Liver (tissue), 9 donors: Measurements from ENCODE around the gene MYH13. TPM values are rescaled to one million over a fixed set of nuclear protein-coding genes. Genes with fewer than 3 reads are reported as not detected.

ENCODE experiments used
- DNase-seq: peaks from one replicate; pipeline ENCODE4 v3.0.0-alpha.2; 2017; ENCODE audit warnings: low spot score
- H3K27ac ChIP-seq, 2 donors: one replicate each; pipeline ENCODE4 v1.7.0; 2013; ENCODE audit warnings: inconsistent platforms in 2 of 2, low read length in 2 of 2, control low read depth in 1 of 2, low read depth in 1 of 2, mild to moderate bottlenecking in 1 of 2
- H3K27me3 ChIP-seq, 4 donors: one replicate each; pipeline versions ENCODE4 v1.6.1 to v1.7.0; 2013; ENCODE audit warnings: low read length in 3 of 4, inconsistent platforms in 1 of 4, mild to moderate bottlenecking in 1 of 4, moderate library complexity in 1 of 4; ENCODE audit not compliant: control insufficient read depth in 4 of 4, insufficient read depth in 4 of 4
- H3K36me3 ChIP-seq, 4 donors: one replicate each; pipeline versions ENCODE4 v1.6.1 to v1.7.0; 2013; ENCODE audit warnings: low read length in 3 of 4, mild to moderate bottlenecking in 3 of 4, low read depth in 1 of 4, moderate library complexity in 1 of 4; ENCODE audit not compliant: control insufficient read depth in 4 of 4, insufficient read depth in 3 of 4
- H3K4me1 ChIP-seq, 4 donors: one replicate each; pipeline versions ENCODE4 v1.6.1 to v1.7.0; 2013; ENCODE audit warnings: low read length in 3 of 4, mild to moderate bottlenecking in 3 of 4, moderate library complexity in 1 of 4; ENCODE audit not compliant: control insufficient read depth in 4 of 4, insufficient read depth in 4 of 4
- H3K4me3 ChIP-seq, 3 donors: one replicate each; pipeline versions ENCODE4 v1.6.1 to v1.7.0; 2013; ENCODE audit warnings: low read length in 3 of 3, control low read depth in 1 of 3, low read depth in 1 of 3, mild to moderate bottlenecking in 1 of 3
- H3K9ac ChIP-seq, 2 donors: one replicate each; pipeline ENCODE4 v1.7.0; 2013; ENCODE audit warnings: low read length in 2 of 2, mild to moderate bottlenecking in 2 of 2, moderate library complexity in 2 of 2, control low read depth in 1 of 2, low read depth in 1 of 2
- H3K9me3 ChIP-seq, 4 donors: one replicate each; pipeline versions ENCODE4 v1.6.1 to v1.7.0; 2013; ENCODE audit warnings: low read length in 3 of 4; ENCODE audit not compliant: control insufficient read depth in 4 of 4
- ATF3 ChIP-seq: IDR thresholded peaks from 2 replicates; pipeline ENCODE4 v1.6.1; 2016; ENCODE audit warnings: antibody characterized with exemption
- CTCF ChIP-seq: fragments of 150-350 bp; IDR thresholded peaks from 2 replicates; pipeline ENCODE4 v1.5.1; 2017; ENCODE audit warnings: improper control_type of control experiment, low read depth, low read length; ENCODE audit not compliant: missing input control
- EGR1 ChIP-seq, 2 donors: IDR thresholded peaks; 2 replicates each; pipeline ENCODE4 v1.6.1; 2016 to 2018; ENCODE audit warnings: antibody characterized with exemption in 2 of 2, low read depth in 2 of 2
- FOXA1 ChIP-seq: IDR thresholded peaks from 2 replicates; pipeline ENCODE4 v1.6.1; 2016; ENCODE audit warnings: antibody characterized with exemption
- FOXA2 ChIP-seq: IDR thresholded peaks from 2 replicates; pipeline ENCODE4 v1.6.1; 2016; ENCODE audit warnings: antibody characterized with exemption
- GABPA ChIP-seq, 2 donors: IDR thresholded peaks in 1 of 2; conservative IDR thresholded peaks in 1 of 2; 2 replicates each; pipeline ENCODE4 v1.6.1; 2016; ENCODE audit warnings: antibody characterized with exemption in 2 of 2, mild to moderate bottlenecking in 1 of 2, moderate library complexity in 1 of 2
- HNF4A ChIP-seq, 2 donors: conservative IDR thresholded peaks; 2 replicates each; pipeline ENCODE4 v1.6.1; 2016; ENCODE audit warnings: antibody characterized with exemption in 2 of 2, mild to moderate bottlenecking in 2 of 2
- JUND ChIP-seq, 2 donors: IDR thresholded peaks; 2 replicates each; pipeline ENCODE4 v1.6.1; 2016; ENCODE audit warnings: antibody characterized with exemption in 2 of 2
- MAX ChIP-seq: IDR thresholded peaks from 2 replicates; pipeline ENCODE4 v1.6.1; 2016; ENCODE audit warnings: antibody characterized with exemption
- NR2F2 ChIP-seq: IDR thresholded peaks from 2 replicates; pipeline ENCODE4 v1.6.1; 2016; ENCODE audit warnings: antibody characterized with exemption
- RAD21 ChIP-seq, 2 donors: IDR thresholded peaks; 2 replicates each; pipeline ENCODE4 v1.6.1; 2016; ENCODE audit warnings: antibody characterized with exemption in 2 of 2, mild to moderate bottlenecking in 2 of 2
- REST ChIP-seq: IDR thresholded peaks from 2 replicates; pipeline ENCODE4 v1.6.1; 2016; ENCODE audit warnings: antibody characterized with exemption, mild to moderate bottlenecking
- RXRA ChIP-seq, 2 donors: IDR thresholded peaks; 2 replicates each; pipeline ENCODE4 v1.6.1; 2017 to 2018; ENCODE audit warnings: antibody characterized with exemption in 2 of 2, mild to moderate bottlenecking in 1 of 2
- SP1 ChIP-seq: IDR thresholded peaks from 2 replicates; pipeline ENCODE4 v1.6.1; 2018; ENCODE audit warnings: antibody characterized with exemption, mild to moderate bottlenecking
- TAF1 ChIP-seq: conservative IDR thresholded peaks from 2 replicates; pipeline ENCODE4 v1.6.1; 2016; ENCODE audit warnings: antibody characterized with exemption, mild to moderate bottlenecking
- YY1 ChIP-seq: IDR thresholded peaks from 2 replicates; pipeline ENCODE4 v1.6.1; 2016; ENCODE audit warnings: antibody characterized with exemption, mild to moderate bottlenecking
- ZBTB33 ChIP-seq: IDR thresholded peaks from 2 replicates; pipeline ENCODE4 v1.6.1; 2016; ENCODE audit warnings: antibody characterized with exemption
- WGBS: extraction: QIAGEN DNeasy Blood & Tissue Kit; methylation state at CpG from one replicate; pipeline ENCODE4 v1.1.7; 2013; 5-methylcytosine and 5-hydroxymethylcytosine counted together
- polyA plus RNA-seq, 2 donors: library from polyadenylated mRNA; stranded (reverse) in 1 of 2; unstranded in 1 of 2; fragments of 200-250 nt in 1 of 2; fragments of >200 nt in 1 of 2; fragmentation: Nextera tagmentation in 1 of 2; extraction: Ambion mirVana in 1 of 2; gene quantifications; one replicate each; pipeline versions ENCODE4 v1.2.1 to v1.2.3, GENCODE V29; 2013 to 2015
- total RNA-seq, 2 donors: library from RNA; depleted of rRNA; stranded (reverse); fragments of >200 nt; gene quantifications; one replicate each; pipeline ENCODE4 v1.2.3, GENCODE V29; 2014
- donor health status: healthy.
- donor health status: healthy.
- donor health status: healthy.
- donor health status: healthy.
- donor health status: healthy.

The MYH13 gene
- total and polyA plus RNA-seq, 4 donors: not detected

GRCh38 chr17:10325031-10325695, 47.6 kb downstream of the MYH13 start:
- 68% methylated on average over 4 of the region's 4 CpGs for WGBS
- no peak for DNase-seq
- Histone ChIP-seq H3K4me1 (no peaks in the 10 kb centered on the region), H3K27me3 (no peaks in the 10 kb centered on the region), H3K4me3 (no peak overlapping the region), H3K27ac (no peak overlapping the region), H3K9ac (no peak overlapping the region), H3K9me3 (no peaks in the 10 kb centered on the region), H3K36me3 (no peaks in the 10 kb centered on the region)
- TF ChIP-seq MAX (no peak), TAF1 (no peak)

- no peaks in the 10 kb centered on the region for H3K27me3 ChIP-seq
- H3K9me3 ChIP-seq: no peaks in the 10 kb centered on the region
- H3K27ac ChIP-seq: no peak overlapping the region
- no peak for DNase-seq
- TF ChIP-seq FOXA2 (no peak), SP1 (no peak), HNF4A (conservative IDR thresholded peaks at IDR 0.05) (no peak), ZBTB33 (no peak), RAD21 (IDR thresholded peaks at IDR 0.05) (no peak), NR2F2 (no peak), CTCF (no peak), YY1 (no peak), JUND (IDR thresholded peaks at IDR 0.05) (no peak), FOXA1 (no peak), TAF1 (no peak), EGR1 (IDR thresholded peaks at IDR 0.05; ENCODE audit: low read depth in 2 of 2) (no peak)
- H3K4me1 ChIP-seq: no peaks in the 10 kb centered on the region
- WGBS: 83% methylated on average over 11 of the region's 11 CpGs
- H3K4me3 ChIP-seq: no peak overlapping the region
- no peaks in the 10 kb centered on the region for H3K36me3 ChIP-seq
- no peak overlapping the region for H3K9ac ChIP-seq
Measured at GRCh38 chr17:10323812-10324610, 48.8 kb downstream of the MYH13 start.

GRCh38 chr17:10318535-10318934, 54.3 kb downstream of the MYH13 start:
- Histone ChIP-seq H3K27me3 (no peaks in the 10 kb centered on the region), H3K4me3 (no peak overlapping the region), H3K4me1 (no peaks in the 10 kb centered on the region), H3K9ac (no peak overlapping the region), H3K27ac (no peak overlapping the region), H3K9me3 (no peaks in the 10 kb centered on the region), H3K36me3 (no peaks in the 10 kb centered on the region)
- WGBS: 66% methylated on average over 9 of the region's 9 CpGs
- no peak for DNase-seq
- TF ChIP-seq ATF3 (no peak), RXRA (IDR thresholded peaks at IDR 0.05) (no peak), FOXA2 (no peak), NR2F2 (no peak), YY1 (no peak), GABPA (IDR thresholded peaks at IDR 0.05 in 1 of 2, conservative IDR thresholded peaks at IDR 0.05 in 1 of 2) (no peak), TAF1 (no peak), EGR1 (IDR thresholded peaks at IDR 0.05; ENCODE audit: low read depth in 2 of 2) (no peak), MAX (no peak), RAD21 (IDR thresholded peaks at IDR 0.05) (no peak), REST (no peak), HNF4A (conservative IDR thresholded peaks at IDR 0.05) (no peak)
